HG02623 (cell line): ENCODE data around the gene MYLK.

Experiments
- ATAC-seq: cut with Tn5 transposase; IDR thresholded peaks from one replicate; pipeline ENCODE4 v1.9.1; 2021; ENCODE audit warnings: moderate library complexity; ENCODE audit not compliant: unreplicated experiment

MYLK gene

DNA sequence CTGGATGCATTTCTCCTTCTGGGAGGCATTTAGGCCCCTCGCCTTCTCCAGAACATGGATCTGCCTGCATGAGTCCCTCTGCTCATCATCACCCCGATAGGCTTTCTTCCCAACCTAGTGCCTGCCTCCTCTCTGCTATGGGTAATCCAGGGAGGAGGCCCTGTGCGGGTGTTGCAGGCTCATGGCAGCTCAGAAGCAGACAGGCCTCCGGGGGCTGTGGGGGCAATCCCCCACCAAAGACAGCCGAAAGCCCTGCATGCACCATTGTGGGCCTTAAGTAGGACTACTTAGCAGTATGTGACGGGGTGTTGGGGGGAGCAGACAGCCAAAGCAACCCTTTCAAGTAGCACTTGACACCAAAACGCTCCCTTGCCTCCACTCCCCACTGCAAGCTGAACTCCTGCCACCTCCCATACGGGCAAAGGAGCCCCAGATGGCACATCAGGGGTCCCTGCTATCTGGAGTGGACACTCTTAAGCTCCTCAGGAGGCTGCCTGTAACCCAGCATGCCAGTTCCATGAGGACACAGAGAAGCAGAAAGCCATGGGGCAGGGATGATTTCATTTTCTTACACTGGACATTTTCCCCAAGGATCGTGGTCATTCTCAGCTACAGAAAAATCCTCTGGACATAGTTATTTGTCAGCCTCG lies 200.5 kb downstream of the MYLK start:
- no peak for ATAC-seq

DNA sequence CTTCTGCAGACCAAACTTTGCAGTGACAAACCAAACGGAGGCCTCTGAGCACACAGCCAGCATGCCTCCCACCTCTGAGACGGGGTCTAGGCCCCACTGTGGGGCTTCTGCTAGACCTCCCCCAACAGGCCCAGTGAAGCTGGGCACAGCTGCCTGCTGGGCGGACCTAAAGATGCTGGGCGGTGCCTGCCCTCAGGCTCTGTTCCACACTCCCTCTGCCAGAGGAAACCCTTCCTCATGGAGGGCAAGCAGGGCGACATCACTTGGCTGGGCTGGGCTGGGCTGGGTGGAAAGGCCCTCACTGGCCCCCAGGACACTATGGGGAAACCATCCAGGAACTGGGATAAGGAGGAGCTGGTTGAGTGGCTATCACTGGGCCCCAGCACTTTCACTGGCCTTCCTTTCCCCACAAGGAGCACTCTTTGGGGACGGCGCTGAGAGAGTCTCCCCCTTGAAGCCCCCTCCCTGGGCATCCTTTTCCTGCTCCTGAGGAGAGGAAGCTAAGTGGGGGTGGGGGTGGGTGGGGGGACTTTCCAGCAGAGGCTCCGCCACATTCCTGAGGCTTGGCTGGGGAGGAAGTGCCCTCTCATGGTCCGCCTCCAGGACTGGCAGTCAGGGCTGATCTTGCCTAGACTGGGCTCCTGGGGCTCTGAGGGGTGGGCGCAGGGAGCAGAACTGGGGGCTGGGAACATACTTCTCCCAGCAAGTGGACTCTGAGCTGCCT lies 201.2 kb downstream of the MYLK start:
- no peak for ATAC-seq

GRCh38 chr3:123682302-123682701 lies 201.8 kb downstream of the MYLK start:
- no peak for ATAC-seq

- no peak for ATAC-seq
Measured at GRCh38 chr3:123679712-123680386, 204.3 kb downstream of the MYLK start.

- ATAC-seq, result no peak
Measured at GRCh38 chr3:123678108-123678511, 206.0 kb downstream of the MYLK start.

- ATAC-seq, result no peak
Measured at GRCh38 chr3:123672429-123673146, 211.5 kb downstream of the MYLK start.

- no peak for ATAC-seq
Measured at GRCh38 chr3:123670743-123671142, 213.4 kb downstream of the MYLK start.

DNA sequence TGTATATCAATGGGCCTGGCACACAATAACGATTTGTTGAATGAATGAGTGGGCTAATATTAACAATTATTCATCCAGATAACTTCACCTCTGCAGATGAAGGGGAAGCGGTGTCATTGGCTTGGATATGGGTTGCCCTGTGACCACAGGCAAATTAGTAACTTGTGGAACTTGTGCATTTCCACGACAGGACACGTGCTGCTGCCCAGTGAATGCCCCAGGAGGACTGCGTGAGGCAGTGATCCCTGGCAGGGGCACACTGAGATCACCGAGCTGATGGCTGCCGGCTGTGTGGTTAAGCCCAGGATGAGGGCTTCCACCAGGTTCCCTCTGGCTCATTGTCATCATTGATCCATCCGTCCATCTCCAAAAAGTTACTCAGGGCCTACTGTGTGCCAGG lies 215.2 kb downstream of the MYLK start:
- no peak for ATAC-seq

GRCh38 chr3:123667784-123668183 lies 216.3 kb downstream of the MYLK start:
- no peak for ATAC-seq

GRCh38 chr3:123664753-123665152 lies 219.4 kb downstream of the MYLK start:
- ATAC-seq, result no peak

DNA sequence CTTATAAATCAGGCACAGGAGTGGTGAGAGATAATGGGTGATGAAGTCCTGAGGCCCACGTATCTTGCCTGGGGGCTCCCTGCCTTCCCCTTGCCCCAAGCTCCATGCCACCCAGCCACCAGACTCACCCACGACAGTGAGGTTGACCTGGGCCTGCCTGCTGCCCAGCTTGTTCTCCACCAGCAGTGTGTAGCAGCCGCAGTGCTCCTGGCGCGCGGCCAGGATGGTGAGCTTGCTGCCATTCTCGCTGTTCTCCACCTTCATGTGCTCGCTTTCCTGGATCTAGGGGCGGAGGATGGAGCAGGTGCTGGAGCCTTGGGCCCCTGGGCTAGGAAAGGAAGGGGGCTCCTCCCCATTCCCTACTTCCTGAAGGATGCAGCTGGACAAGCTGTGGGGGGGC lies 220.2 kb downstream of the MYLK start:
- ATAC-seq, result no peak

DNA sequence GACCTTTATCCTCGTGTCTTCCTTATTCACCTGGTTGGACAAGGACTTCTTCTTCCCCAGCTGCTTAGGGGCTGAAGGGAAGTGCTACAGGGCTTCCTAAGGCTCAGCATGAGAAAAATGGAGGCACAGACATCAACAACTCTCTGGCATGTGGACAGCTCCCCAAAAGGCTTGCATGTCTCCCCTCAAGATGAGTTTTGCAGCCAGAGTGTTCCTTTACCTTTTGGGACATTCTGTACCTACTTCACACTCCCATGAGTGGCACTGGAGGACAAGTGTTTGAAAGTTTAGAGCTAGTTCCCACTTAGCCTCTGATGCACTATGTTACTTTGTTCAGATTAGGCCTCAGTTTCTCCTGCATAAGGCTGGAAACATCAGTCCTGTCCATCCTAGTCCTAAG lies 222.2 kb downstream of the MYLK start:
- ATAC-seq, result no peak

GRCh38 chr3:123660900-123661299 lies 223.2 kb downstream of the MYLK start:
- no peak for ATAC-seq

DNA sequence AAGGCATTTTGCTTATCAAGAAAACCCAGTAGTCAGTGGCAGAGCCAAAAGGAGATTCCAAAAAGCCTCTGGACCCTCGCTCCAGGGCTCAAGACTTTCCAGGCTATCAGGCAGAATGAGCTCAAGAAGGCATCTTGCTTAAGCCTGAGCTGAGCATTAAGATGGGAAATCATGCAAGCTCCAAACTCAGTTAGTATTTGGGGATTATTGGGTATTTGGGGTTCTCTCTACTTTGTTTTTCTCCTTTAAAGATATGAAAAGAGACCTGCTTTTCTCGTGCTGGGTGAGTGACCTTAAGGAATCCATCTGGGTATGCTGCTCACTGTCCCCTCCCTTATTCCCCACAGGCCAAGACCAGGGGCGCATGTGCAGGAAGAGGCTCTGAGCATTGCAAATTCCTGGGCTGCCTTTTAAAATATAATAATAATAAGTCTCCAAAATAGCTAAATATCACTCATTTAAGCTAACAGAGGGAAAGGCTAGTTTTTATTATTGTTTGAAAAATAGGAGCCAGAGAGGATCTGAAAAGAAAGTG lies 223.9 kb downstream of the MYLK start:
- no peak for ATAC-seq

DNA sequence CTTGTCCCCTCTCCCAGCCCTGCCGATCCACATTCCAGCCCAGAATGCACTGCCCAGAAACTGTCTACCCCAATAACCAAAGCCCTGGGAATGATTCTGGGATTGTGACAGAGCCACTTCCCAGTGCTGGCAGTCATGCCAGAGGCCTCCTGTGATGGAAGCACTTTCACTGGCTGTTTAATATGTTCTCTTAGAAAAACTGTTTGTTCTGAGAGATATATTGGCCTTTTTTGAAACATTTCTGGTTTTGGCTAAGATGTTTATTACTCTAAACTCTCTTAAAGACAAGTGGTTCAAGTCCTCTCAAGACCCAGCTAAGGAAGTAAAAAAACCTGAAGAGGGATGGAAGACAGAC lies 225.3 kb downstream of the MYLK start:
- ATAC-seq, result no peak

- ATAC-seq, result no peak
Measured at GRCh38 chr3:123658118-123658851, 225.8 kb downstream of the MYLK start.

DNA sequence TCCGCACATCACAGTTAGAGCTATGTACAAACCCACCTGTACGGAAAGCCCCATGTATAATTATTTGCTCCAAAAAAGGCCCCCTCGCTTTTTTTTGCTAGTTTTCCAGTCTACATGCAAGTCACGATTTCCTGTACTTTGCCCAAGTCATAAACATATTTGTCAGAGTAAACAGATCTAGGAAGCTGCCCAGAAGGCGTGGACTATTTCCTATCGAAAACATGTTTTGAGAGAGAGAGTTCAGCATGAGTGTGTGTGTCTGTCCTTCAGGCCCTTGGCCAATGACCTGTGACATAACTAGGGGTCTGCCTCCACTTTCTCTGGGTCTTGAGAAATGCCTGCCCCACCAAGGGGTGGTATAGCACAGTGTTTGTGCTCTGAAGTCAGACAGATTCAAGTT lies 226.6 kb downstream of the MYLK start:
- ATAC-seq, result no peak

GRCh38 chr3:123657111-123657510 lies 227.0 kb downstream of the MYLK start:
- no peak for ATAC-seq

GRCh38 chr3:123656691-123657090 lies 227.4 kb downstream of the MYLK start:
- no peak for ATAC-seq

DNA sequence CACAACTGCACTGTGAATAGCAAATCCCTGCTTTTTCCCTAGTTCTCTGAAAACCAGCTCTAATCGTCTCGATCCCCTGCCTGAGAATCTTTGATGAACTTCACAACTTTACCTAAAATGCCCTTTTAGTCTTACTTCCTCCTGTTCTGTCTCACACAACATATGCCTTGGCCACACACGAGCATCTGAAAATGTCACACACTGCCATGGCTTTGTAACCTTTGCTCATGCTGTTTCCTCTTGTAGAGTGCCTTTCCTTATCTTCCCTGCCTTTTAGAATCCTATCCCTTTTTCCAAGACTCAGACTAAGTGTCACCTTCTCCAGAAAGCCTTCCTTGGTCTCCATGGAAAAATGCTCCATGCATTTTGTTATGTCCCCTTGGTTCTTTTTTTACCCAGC lies 227.9 kb downstream of the MYLK start:
- ATAC-seq, result no peak

DNA sequence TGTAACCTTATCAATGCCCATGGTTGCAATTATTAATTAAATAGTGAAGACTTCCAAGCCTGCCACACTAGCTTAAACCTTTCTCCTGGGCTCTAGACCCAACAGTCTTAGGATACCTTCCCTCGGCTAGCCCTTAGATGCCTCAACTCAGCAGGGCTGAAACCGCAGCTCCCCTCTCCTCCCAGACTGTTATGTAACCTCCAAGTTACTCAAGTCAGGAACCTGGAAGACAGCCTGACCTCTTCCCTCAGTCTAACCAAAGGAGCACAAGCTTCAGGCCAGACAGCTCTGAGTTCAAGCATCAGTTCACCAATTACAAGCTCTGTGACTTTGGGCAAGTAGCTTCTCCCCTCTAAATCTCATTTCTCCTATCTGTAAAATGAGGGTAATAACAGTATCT lies 228.7 kb downstream of the MYLK start:
- ATAC-seq, result no peak
